ENCODE results near the gene KLK2. TPM values are rescaled to one million over a fixed set of nuclear protein-coding genes. Genes with fewer than 3 reads are reported as not detected.
A peak's percentile ranks its signal among the peaks of the same experiment; 100 is the strongest.

Gene KLK2
- total RNA-seq, 1 donor from 2014 or later, result not detected

DNA sequence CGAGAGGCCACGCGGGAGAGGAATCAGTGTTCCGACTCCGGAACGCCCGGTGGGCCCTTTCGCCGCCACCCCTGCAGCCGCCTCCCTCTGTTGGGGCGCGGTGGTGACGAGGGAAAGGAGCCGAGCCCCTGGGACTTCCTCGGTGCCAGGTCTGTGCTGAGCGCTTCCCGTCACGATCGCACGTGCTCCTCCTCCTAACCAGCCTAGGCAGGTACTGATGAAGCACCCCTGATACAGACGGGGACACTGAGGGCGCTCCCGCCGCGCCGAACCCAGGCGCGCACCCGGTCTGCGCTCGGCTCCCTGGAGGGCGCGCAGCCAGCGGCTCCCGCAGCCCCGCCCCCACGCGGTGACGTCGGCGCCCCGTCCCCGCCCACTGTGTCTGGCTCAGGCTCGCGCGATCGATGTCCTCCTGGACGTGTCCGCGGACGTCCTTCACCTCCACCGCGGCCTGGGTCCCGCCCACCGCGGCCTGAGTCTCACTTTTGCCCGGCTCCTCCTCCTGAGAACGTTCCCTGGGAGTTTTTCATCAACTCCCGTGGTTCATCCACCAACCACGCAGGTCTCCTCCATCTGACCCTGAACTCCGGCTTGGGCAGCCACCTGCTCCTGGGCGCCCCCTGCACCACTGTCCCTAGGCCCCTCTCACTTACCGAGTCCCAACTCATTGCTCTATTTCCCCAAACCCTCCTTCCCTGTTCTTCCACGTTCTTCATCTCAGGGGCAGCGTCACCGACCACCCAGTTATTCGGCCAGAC is 37.3 kb upstream of the KLK2 start:
- peaks cover 13% of the 10 kb centered on the region for H3K4me1 Mint-ChIP-seq (ENCODE audit: low read depth)
- DNase-seq (ENCODE audit: low spot score), result peak; percentile 84
- TF ChIP-seq, protein P1, sequence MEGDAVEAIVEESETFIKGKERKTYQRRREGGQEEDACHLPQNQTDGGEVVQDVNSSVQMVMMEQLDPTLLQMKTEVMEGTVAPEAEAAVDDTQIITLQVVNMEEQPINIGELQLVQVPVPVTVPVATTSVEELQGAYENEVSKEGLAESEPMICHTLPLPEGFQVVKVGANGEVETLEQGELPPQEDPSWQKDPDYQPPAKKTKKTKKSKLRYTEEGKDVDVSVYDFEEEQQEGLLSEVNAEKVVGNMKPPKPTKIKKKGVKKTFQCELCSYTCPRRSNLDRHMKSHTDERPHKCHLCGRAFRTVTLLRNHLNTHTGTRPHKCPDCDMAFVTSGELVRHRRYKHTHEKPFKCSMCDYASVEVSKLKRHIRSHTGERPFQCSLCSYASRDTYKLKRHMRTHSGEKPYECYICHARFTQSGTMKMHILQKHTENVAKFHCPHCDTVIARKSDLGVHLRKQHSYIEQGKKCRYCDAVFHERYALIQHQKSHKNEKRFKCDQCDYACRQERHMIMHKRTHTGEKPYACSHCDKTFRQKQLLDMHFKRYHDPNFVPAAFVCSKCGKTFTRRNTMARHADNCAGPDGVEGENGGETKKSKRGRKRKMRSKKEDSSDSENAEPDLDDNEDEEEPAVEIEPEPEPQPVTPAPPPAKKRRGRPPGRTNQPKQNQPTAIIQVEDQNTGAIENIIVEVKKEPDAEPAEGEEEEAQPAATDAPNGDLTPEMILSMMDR (IDR thresholded peaks at IDR 0.05), result no peak
- peak overlapping the region; percentile 74 for H3K4me3 Mint-ChIP-seq (ENCODE audit: unreplicated experiment)
- H3K27ac Mint-ChIP-seq (ENCODE audit: unreplicated experiment), result no peak overlapping the region
- H3K27me3 Mint-ChIP-seq (ENCODE audit: low read depth), result peaks cover 11% of the 10 kb centered on the region
- H3K36me3 Mint-ChIP-seq (ENCODE audit: low read depth), result no peaks in the 10 kb centered on the region
- no peaks in the 10 kb centered on the region for H3K9me3 Mint-ChIP-seq (ENCODE audit: low read depth)

- H3K4me1 Mint-ChIP-seq (ENCODE audit: low read depth), result peaks cover 13% of the 10 kb centered on the region
- peak; percentile 75 for DNase-seq (ENCODE audit: low spot score)
- TF ChIP-seq, protein P1 (IDR thresholded peaks at IDR 0.05), result no peak
- H3K27me3 Mint-ChIP-seq (ENCODE audit: low read depth), result peaks cover 11% of the 10 kb centered on the region
- H3K36me3 Mint-ChIP-seq (ENCODE audit: low read depth), result no peaks in the 10 kb centered on the region
- peak overlapping the region; percentile 74 for H3K4me3 Mint-ChIP-seq (ENCODE audit: unreplicated experiment)
- H3K27ac Mint-ChIP-seq (ENCODE audit: unreplicated experiment), result no peak overlapping the region
- H3K9me3 Mint-ChIP-seq (ENCODE audit: low read depth), result no peaks in the 10 kb centered on the region
Observed at GRCh38 chr19:50836543-50837195, 36.6 kb upstream of the KLK2 start.

GRCh38 chr19:50837300-50837699 is 35.9 kb upstream of the KLK2 start:
- no peak overlapping the region for H3K27ac Mint-ChIP-seq (ENCODE audit: unreplicated experiment)
- peaks cover 13% of the 10 kb centered on the region for H3K4me1 Mint-ChIP-seq (ENCODE audit: low read depth)
- H3K4me3 Mint-ChIP-seq (ENCODE audit: unreplicated experiment), result no peak overlapping the region
- peaks cover 3% of the 10 kb centered on the region for H3K9me3 Mint-ChIP-seq (ENCODE audit: low read depth)
- TF ChIP-seq, protein P1 (IDR thresholded peaks at IDR 0.05), result no peak
- no peaks in the 10 kb centered on the region for H3K36me3 Mint-ChIP-seq (ENCODE audit: low read depth)
- peaks cover 12% of the 10 kb centered on the region for H3K27me3 Mint-ChIP-seq (ENCODE audit: low read depth)
- peak; percentile 48 for DNase-seq (ENCODE audit: low spot score)

GRCh38 chr19:50838239-50838638 is 35.0 kb upstream of the KLK2 start:
- Mint-ChIP-seq H3K4me3 (ENCODE audit: unreplicated experiment) (no peak overlapping the region), H3K27ac (ENCODE audit: unreplicated experiment) (no peak overlapping the region), H3K4me1 (ENCODE audit: low read depth) (peaks cover 13% of the 10 kb centered on the region), H3K36me3 (ENCODE audit: low read depth) (peaks cover under 1% of the 10 kb centered on the region), H3K9me3 (ENCODE audit: low read depth) (peaks cover 8% of the 10 kb centered on the region), H3K27me3 (ENCODE audit: low read depth) (peaks cover 12% of the 10 kb centered on the region)
- TF ChIP-seq, protein P1 (IDR thresholded peaks at IDR 0.05), result peak; percentile 42
- peak; percentile 10 for DNase-seq (ENCODE audit: low spot score)

DNA sequence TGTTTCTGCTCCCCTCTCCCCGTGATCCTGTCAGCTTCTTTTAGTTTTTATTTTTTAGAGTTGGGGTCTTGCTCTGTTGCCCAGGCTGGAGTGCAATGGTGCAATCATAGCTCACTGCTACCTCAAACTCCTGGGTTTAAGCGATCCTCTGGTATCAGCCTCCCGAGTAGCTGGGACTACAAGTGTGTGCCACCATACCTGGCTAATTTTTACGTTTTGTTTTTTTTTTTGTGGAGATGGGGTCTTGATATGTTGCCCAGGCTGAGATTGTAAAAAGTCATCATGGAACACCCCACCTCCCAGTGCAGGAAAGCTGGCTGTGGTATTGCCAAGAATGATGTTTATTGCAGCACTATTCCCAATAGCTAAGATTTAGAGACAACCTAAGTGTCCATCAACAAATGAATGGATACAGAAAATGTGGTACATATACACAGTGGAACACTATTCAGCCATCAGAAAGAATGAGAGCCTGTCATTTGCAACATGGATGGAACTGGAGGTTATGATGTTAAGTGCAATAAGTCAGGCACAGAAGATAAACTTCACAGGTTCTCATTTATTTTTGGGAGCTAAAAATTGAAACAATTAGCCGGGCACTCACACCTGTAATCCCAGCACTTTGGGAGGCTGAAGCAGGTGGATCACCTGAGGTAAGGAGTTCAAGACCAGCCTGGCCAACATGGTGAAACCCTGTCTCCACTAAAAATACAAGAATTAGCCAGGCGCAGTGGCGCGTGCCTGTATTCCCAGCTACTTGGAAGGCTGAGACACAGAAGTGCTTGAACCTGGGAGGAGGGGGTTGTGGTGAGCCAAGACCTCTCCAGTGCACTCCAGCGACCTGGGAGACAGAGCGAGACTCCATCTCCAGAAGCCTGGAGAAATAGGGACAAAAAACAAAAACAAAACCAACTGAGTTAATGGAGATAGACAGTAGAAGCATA is 33.3 kb upstream of the KLK2 start:
- H3K9me3 Mint-ChIP-seq (ENCODE audit: low read depth), result peaks cover 14% of the 10 kb centered on the region
- TF ChIP-seq, protein P1 (IDR thresholded peaks at IDR 0.05), result no peak
- H3K27me3 Mint-ChIP-seq (ENCODE audit: low read depth), result peaks cover 22% of the 10 kb centered on the region
- no peak for DNase-seq (ENCODE audit: low spot score)
- peaks cover 13% of the 10 kb centered on the region for H3K4me1 Mint-ChIP-seq (ENCODE audit: low read depth)
- peaks cover 2% of the 10 kb centered on the region for H3K36me3 Mint-ChIP-seq (ENCODE audit: low read depth)
- H3K27ac Mint-ChIP-seq (ENCODE audit: unreplicated experiment), result no peak overlapping the region
- H3K4me3 Mint-ChIP-seq (ENCODE audit: unreplicated experiment), result no peak overlapping the region

Measured in chondrocyte (in vitro differentiated cells).